GM12878 (cell line): ENCODE measurements around the gene FLACC1. TPM values are rescaled to one million over a fixed set of nuclear protein-coding genes. Genes with fewer than 3 reads are reported as not detected.
A peak's percentile ranks its signal among the peaks of the same experiment; 100 is the strongest.

Experiments used
- ATF7 ChIP-seq: fragments of 450-650 bp; IDR thresholded peaks from 2 replicates; pipeline ENCODE4 v1.6.1; 2016; ENCODE audit warnings: low read depth, mild to moderate bottlenecking
- BACH1 ChIP-seq: fragments of 450-650 bp; IDR thresholded peaks from 2 replicates; pipeline ENCODE4 v1.6.1; 2017; ENCODE audit warnings: mild to moderate bottlenecking, borderline replicate concordance
- BCLAF1 ChIP-seq: fragments of 450-650 bp; IDR thresholded peaks from 2 replicates; pipeline ENCODE4 v1.6.1; 2017; ENCODE audit warnings: antibody characterized with exemption, mild to moderate bottlenecking, moderate library complexity
- NFXL1 ChIP-seq: fragments of 450-650 bp; IDR thresholded peaks from 2 replicates; pipeline ENCODE4 v1.6.1; 2017; ENCODE audit warnings: antibody characterized with exemption, mild to moderate bottlenecking, borderline replicate concordance
- PKNOX1 ChIP-seq: fragments of 450-650 bp; IDR thresholded peaks from 2 replicates; pipeline ENCODE4 v1.6.1; 2016; ENCODE audit warnings: mild to moderate bottlenecking
- POLR2AphosphoS2 ChIP-seq: IDR thresholded peaks from 2 replicates; pipeline ENCODE4 v1.6.1; 2011; ENCODE audit warnings: low read depth, mild to moderate bottlenecking, low read length, improper control_type of control experiment, moderate library complexity
- SREBF1 ChIP-seq: IDR thresholded peaks from 2 replicates; pipeline ENCODE4 v1.6.1; 2012; ENCODE audit warnings: mild to moderate bottlenecking, low read length
- SUZ12 ChIP-seq: fragments of 200-600 bp; sonication (generic); IDR thresholded peaks from one replicate; pipeline ENCODE4 v1.6.1; 2018; ENCODE audit warnings: antibody characterized with exemption, mild to moderate bottlenecking; ENCODE audit not compliant: unreplicated experiment
- TCF12 ChIP-seq: IDR thresholded peaks from 2 replicates; pipeline ENCODE4 v1.6.1; 2011; ENCODE audit warnings: low read depth, mild to moderate bottlenecking, low read length
- TCF3 ChIP-seq: IDR thresholded peaks from 2 replicates; pipeline ENCODE4 v1.6.1; 2012; ENCODE audit warnings: low read depth, mild to moderate bottlenecking, low read length, borderline replicate concordance; ENCODE audit not compliant: insufficient read depth
- ZNF274 ChIP-seq: IDR thresholded peaks from one replicate; pipeline ENCODE4 v1.8.0; 2011; ENCODE audit not compliant: insufficient read length, insufficient read depth
- polyA plus RNA-seq, 11 experiments: library from polyadenylated mRNA; depleted of rRNA in 4 of 11; unstranded in 6 of 11; stranded (reverse) in 5 of 11; fragments of >200 nt; fragmentation: Nextera tagmentation in 4 of 11; fragmentation: Illumina TruSeq in 1 of 11; extraction: Ambion mirVana in 4 of 11; extraction: Trizol in 1 of 11; gene quantifications; 1 replicate in 1 of 11; 2 replicates in 10 of 11; pipeline versions ENCODE4 v1.2.1 to v1.2.3, GENCODE V29; 2011 to 2016; ENCODE audit warnings: inconsistent platforms in 2 of 11, missing spikeins in 2 of 11, low read depth in 1 of 11
- total RNA-seq, 4 experiments: library from RNA; depleted of rRNA in 3 of 4; stranded (reverse); fragments of >200 nt in 3 of 4; fragmentation: Illumina TruSeq in 1 of 4; extraction: Trizol in 1 of 4; gene quantifications; 2 replicates each; pipeline versions ENCODE4 v1.2.1 to v1.2.3, GENCODE V29; 2013 to 2021
- TF ChIP-seq, protein P1 (sequence below): fragments of 450-650 bp; formaldehyde crosslinking; IDR thresholded peaks from 2 replicates; pipeline ENCODE4 v1.4.0; 2020; ENCODE audit warnings: mild to moderate bottlenecking, moderate library complexity
- TF ChIP-seq, protein P2 (sequence below): fragments of 450-650 bp; IDR thresholded peaks from 2 replicates; pipeline ENCODE4 v1.6.1; 2018; ENCODE audit warnings: mild to moderate bottlenecking, low read depth, moderate library complexity; ENCODE audit not compliant: partially characterized antibody
- TF ChIP-seq, protein P3 (sequence below): IDR thresholded peaks from 2 replicates; pipeline ENCODE4 v1.6.1; 2012; ENCODE audit warnings: mild to moderate bottlenecking, low read depth, low read length

The FLACC1 gene
- total and polyA plus RNA-seq, 10 of the 15 experiments (the other 5 are each of a cell fraction or from before 2014, with no cell fraction given), result 0.08 to 0.54 (median 0.30) TPM; not detected in 2

GRCh38 chr2:201257956-201258665 is 99.0 kb downstream of the FLACC1 start (continued):
- TF ChIP-seq POLR2AphosphoS2 (no peak), ZNF274 (no peak), TCF12 (peak; percentile 64; the same call in 1 of the 2 replicates), BACH1 (0 out of 2 replicates have a peak, but pooled peaks have one; percentile 52), ATF7 (peak; percentile 81; the same call in 1 of the 2 replicates), NFXL1 (no peak), TCF3 (peak; percentile 43; the same call in 1 of the 2 replicates), BCLAF1 (no peak), SREBF1 (no peak), SUZ12 (no peak), PKNOX1 (no peak; the same call in 1 of the 2 replicates)
- TF ChIP-seq, protein P1, sequence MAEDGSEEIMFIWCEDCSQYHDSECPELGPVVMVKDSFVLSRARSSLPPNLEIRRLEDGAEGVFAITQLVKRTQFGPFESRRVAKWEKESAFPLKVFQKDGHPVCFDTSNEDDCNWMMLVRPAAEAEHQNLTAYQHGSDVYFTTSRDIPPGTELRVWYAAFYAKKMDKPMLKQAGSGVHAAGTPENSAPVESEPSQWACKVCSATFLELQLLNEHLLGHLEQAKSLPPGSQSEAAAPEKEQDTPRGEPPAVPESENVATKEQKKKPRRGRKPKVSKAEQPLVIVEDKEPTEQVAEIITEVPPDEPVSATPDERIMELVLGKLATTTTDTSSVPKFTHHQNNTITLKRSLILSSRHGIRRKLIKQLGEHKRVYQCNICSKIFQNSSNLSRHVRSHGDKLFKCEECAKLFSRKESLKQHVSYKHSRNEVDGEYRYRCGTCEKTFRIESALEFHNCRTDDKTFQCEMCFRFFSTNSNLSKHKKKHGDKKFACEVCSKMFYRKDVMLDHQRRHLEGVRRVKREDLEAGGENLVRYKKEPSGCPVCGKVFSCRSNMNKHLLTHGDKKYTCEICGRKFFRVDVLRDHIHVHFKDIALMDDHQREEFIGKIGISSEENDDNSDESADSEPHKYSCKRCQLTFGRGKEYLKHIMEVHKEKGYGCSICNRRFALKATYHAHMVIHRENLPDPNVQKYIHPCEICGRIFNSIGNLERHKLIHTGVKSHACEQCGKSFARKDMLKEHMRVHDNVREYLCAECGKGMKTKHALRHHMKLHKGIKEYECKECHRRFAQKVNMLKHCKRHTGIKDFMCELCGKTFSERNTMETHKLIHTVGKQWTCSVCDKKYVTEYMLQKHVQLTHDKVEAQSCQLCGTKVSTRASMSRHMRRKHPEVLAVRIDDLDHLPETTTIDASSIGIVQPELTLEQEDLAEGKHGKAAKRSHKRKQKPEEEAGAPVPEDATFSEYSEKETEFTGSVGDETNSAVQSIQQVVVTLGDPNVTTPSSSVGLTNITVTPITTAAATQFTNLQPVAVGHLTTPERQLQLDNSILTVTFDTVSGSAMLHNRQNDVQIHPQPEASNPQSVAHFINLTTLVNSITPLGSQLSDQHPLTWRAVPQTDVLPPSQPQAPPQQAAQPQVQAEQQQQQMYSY, result no peak
- TF ChIP-seq, protein P2, sequence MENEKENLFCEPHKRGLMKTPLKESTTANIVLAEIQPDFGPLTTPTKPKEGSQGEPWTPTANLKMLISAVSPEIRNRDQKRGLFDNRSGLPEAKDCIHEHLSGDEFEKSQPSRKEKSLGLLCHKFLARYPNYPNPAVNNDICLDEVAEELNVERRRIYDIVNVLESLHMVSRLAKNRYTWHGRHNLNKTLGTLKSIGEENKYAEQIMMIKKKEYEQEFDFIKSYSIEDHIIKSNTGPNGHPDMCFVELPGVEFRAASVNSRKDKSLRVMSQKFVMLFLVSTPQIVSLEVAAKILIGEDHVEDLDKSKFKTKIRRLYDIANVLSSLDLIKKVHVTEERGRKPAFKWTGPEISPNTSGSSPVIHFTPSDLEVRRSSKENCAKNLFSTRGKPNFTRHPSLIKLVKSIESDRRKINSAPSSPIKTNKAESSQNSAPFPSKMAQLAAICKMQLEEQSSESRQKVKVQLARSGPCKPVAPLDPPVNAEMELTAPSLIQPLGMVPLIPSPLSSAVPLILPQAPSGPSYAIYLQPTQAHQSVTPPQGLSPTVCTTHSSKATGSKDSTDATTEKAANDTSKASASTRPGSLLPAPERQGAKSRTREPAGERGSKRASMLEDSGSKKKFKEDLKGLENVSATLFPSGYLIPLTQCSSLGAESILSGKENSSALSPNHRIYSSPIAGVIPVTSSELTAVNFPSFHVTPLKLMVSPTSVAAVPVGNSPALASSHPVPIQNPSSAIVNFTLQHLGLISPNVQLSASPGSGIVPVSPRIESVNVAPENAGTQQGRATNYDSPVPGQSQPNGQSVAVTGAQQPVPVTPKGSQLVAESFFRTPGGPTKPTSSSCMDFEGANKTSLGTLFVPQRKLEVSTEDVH, result no peak
- TF ChIP-seq, protein P3, sequence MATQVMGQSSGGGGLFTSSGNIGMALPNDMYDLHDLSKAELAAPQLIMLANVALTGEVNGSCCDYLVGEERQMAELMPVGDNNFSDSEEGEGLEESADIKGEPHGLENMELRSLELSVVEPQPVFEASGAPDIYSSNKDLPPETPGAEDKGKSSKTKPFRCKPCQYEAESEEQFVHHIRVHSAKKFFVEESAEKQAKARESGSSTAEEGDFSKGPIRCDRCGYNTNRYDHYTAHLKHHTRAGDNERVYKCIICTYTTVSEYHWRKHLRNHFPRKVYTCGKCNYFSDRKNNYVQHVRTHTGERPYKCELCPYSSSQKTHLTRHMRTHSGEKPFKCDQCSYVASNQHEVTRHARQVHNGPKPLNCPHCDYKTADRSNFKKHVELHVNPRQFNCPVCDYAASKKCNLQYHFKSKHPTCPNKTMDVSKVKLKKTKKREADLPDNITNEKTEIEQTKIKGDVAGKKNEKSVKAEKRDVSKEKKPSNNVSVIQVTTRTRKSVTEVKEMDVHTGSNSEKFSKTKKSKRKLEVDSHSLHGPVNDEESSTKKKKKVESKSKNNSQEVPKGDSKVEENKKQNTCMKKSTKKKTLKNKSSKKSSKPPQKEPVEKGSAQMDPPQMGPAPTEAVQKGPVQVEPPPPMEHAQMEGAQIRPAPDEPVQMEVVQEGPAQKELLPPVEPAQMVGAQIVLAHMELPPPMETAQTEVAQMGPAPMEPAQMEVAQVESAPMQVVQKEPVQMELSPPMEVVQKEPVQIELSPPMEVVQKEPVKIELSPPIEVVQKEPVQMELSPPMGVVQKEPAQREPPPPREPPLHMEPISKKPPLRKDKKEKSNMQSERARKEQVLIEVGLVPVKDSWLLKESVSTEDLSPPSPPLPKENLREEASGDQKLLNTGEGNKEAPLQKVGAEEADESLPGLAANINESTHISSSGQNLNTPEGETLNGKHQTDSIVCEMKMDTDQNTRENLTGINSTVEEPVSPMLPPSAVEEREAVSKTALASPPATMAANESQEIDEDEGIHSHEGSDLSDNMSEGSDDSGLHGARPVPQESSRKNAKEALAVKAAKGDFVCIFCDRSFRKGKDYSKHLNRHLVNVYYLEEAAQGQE, result no peak
